GM18873 (cell line): ENCODE measurements around the gene PIEZO2.

Experiments used
- ATAC-seq: cut with Tn5 transposase; IDR thresholded peaks from one replicate; pipeline ENCODE4 v1.9.1; 2021; ENCODE audit warnings: mild to moderate bottlenecking, moderate library complexity, moderate number of reproducible peaks; ENCODE audit not compliant: unreplicated experiment, low FRiP score

PIEZO2 gene

DNA sequence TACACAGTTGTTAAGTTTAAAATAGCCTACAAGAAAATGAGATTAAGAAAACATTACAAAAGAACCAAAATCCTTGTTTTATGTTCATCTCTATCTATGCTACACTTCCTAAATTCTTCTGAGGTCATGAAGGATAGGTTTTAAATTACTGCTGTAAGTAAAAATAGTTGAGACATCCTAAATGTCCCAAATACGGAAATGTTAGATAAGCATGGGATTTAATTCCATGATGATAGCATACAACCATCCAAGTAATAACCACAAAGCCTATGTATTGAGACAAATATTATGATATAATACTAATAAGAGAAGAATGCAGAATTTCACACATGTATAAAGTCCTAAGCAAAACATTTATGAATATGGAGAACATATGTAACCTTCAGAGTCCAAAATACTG lies 34.1 kb downstream of the PIEZO2 start:
- ATAC-seq = no peak

DNA sequence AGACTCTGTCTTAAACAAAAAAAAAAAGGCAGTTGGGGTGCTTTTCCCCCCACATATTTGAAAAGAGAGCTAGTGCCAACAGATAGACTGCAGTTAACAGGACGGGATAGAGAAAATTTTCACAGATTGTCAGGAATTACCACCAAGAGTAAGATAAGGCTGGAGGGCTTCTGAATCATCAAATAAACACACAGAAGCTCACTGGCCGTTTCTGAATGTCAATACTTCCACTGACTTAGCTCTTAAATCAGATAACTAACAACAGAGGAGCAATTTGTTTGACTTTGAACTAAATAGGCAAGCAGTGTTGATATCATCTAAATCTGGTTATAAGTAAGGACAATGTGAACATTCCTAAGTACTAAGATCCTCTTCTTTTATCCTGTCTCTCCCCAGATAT lies 34.7 kb downstream of the PIEZO2 start:
- no peak for ATAC-seq

DNA sequence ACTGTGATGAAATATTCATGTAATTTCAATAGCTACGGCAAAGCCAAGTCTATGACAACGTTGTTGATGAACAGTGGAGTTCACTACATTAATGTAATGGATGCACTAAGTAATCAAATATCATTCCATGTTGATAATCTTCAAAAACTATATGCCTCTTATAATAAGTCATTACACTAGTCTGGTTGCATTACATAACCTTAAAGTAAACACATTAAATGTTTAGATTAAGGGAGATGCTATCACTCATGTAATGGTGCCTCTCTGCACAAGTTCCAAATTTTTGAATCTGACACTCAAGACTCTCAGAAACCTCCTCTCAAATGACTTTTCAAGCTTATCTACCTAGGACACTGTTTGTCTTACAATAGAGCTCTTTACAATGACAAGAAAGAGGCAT lies 35.4 kb downstream of the PIEZO2 start:
- no peak for ATAC-seq

DNA sequence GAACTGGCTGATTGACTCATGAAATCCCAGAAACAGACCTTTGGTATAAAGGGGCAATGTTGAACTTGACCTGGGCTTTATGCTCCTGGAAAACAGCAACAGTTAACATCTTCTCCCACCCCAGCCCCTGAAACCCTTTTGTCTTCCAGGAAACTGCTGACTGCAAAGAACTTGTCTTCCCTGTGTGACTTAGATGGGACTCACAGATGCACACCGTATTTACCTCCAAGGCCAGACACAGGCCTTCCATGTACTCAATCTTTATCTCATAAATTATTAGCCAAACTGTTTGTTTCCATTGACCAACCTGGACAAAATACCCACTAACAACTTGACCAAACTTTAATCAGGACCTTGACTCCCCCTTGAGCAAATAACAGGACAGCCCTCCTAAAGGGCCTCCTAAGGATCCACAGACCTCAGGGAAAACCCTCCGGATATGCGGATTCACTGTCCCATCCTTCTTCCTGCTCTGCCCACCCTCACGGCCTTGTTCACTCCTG lies 36.3 kb downstream of the PIEZO2 start:
- ATAC-seq = no peak

DNA sequence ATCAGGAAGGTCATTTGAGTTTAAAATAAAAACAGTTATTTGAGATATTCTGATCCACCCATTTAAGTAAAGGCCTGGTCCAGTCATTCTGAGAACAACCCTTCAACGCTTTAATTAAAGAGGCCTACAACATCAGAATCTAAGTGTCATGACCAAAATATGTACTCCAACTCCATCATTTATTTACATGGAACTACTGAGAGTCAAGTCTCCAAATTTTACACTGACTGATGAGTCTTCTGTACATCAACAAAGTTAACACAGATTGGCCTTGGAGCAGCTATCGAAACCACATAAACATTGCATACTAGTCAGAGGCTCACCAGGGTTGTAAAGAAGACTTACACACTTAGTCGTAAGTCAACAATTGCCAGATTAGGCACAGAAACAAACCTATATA lies 37.1 kb downstream of the PIEZO2 start:
- ATAC-seq = no peak

DNA sequence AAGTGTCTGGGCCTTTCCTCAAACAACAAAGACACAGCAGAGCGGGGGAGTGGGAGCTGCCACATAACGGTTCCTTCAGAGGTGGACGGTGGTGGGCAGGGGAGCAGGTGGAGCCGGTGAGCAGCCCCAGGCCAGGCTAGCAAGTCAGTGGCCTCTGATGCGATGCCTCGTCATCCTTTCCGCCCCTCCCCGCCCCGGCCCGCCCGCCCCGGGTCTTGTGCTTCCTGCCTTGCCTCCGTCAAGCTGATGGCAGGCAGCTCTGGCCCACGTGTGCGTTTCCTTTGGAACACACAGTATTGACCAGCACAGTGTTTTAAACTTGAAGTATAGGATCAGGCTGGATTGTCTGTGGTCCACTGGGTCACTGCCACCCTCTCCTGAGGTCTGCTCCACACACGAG lies 38.9 kb downstream of the PIEZO2 start:
- ATAC-seq = no peak

DNA sequence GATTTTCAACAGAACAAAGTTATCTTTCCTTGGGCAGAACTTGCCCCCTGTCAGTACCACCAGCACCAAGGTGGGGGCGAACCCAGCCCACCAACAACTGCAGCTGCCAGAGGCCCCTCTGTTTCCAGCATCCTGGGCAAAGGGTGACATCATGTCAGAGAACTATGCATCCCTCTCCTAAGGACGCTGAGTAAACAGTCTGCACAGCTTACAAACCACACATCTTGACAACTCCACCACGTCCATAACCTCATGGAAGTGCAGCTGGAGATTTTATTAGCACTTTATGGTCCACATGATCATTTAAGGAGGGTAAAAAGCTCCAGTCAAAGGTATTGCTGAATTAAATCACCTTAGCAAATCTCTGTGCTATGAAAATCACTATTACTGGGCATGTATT lies 40.4 kb downstream of the PIEZO2 start:
- ATAC-seq = no peak

DNA sequence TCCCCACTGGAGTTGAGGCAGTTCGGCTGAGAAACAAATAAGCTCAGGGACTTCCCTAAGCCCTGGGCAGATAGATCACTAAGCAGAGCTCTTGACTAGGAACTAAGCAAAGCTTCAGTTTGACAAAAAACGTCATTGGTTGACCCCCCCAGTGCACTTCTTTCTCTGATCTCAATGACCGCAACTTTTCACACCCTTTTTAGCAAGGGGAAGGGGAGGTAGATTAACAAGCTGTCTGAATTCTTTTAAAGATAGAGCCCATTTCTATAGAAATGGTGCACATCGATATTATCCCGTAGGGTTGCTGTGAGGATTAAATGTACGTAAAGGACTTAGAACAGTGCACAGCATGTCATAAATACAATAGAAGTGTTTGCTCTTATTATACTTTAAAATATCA lies 42.5 kb downstream of the PIEZO2 start:
- no peak for ATAC-seq

DNA sequence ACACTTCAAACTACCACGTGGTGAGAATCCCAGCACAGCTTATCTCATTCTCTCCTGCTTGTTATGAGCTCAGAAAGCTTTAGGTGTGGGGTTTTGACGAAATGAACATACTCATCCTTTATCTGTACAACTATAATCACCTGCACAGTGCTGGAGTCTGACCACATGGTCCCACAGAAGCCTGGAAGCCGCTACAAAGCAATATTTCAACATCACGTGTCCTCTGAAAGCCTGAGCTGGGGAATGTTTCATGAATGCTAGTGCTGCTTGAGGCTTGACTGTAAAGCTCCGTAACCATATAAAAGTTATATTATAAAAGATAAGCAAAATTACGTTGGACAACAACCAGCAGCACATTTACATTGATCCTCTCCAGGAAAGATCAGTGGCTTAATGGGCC lies 43.9 kb downstream of the PIEZO2 start:
- no peak for ATAC-seq

DNA sequence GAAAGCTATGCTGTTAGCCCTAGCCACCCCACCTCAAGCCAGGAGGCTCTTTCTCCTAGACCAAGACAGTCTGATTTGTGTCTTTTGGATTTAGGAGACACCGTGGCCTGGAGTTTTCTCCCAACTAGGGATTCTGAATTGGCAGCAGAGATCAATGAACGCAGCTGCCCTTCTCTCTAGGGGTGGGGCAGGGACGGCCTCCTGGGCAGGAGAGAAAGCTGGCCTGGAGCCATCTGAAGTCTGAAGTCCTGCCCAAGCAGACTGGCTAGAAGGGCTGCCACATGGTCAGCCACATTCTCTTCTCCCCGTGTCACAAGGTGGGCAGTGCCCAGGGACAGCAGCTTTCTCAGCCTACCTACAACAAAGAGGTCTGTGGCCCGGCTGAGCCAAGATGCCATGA lies 45.1 kb downstream of the PIEZO2 start:
- ATAC-seq = no peak

DNA sequence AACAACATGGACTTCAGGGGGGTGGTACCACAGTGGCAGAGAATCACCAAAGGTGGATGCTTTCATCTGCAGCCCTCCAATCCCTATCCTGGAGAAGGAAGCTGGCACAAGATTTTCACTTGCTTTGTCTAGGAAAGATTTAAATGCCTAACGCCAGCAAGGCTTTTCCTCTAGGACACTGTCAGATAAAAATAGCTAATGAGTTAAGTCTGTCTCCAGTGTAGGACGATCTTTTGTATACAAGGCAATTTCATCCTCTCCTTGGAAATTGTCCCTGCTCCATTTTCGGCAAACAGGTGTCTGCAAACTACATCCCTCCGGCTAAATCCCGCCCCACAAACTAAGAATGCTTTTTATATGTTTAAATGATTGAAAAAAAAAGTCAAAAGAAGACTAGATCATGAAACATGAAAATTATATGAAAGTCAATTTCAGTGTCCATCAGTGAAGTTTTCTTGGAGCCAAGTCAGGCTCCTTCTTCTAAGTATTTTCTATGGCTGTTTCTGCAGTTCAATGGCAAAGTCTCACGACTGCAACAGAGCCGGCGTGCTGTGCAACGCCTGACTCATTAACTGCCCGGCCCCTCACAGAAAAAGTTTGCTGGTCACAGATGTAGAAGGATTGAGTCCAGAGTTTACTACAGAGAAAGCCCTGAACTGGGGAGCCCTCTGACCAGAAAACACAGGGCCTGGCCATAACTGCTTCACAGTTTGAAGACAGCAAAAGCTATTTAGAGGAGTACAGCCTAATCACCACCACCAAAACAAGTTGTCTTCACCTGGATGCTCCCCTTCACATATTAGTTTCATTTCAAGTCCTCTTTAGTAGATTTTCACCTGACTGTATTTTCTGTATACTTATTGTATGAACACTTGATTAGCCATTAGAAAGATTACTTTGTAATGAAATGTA lies 52.3 kb downstream of the PIEZO2 start:
- ATAC-seq = no peak

DNA sequence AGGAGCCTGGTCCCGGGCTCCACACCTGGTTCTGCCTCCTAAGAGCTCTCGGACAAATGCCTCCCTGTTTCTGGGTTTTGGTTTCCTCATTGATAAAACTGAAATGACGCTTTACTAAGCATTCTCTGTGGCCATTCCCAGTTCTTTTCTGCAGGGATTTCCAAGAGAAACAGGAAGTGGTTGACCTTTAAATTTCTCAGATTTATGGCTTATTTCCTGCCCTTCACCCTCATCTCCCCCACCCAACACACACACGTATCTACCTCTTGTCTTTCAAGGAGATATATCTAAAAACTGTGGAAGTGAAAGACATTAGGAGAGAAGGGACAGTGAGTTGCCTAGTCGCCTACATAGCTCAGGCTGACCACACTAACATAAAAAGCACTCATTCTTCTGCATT lies 53.0 kb downstream of the PIEZO2 start:
- no peak for ATAC-seq

DNA sequence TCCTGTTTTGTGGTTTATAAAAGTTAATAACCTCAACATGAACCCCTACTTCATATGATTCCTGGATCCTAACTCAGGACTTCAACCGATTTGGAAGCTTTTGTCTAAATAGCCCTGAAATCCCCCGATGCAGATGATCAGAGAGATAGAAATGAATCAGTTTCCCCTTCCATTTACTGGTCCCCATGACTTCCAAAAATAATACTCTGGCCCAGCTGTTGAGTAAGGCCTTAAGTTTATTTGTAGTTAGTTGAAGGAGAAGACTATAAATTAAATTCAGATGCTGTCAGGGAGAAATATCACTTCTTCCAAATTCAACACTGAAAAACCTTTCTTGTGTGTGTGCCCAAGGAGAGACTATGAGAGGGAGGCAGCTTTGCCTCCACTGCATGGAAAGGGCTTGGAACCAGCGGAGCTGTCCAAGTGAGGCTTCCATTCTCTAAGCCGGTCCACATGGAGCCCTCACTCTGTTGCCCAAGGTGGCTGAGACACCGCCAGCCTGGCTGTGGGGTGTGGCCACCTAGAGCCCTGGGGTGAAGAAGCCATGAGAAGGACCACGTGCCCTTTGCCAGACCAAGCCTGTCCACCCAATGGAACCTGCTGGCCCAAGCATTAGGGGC lies 53.6 kb downstream of the PIEZO2 start:
- ATAC-seq = no peak

DNA sequence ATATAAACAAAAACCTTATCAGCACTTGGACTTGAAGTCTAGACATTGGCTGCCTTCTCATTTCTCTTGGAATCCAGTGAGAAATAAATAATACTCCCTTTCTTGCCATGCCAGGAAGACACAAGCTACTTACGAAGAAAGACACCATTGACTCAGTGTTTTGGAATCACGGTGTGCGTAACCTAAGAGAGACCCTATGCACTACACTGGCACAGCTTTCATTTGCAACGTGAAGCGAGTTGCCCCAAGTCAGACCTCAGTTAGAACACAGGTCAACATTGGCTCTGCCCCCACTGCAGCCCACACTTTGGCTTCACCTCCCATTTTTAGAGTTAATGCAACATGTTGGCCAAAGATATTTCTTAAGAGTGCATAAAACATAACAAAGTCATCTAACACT lies 54.2 kb downstream of the PIEZO2 start:
- ATAC-seq = no peak

DNA sequence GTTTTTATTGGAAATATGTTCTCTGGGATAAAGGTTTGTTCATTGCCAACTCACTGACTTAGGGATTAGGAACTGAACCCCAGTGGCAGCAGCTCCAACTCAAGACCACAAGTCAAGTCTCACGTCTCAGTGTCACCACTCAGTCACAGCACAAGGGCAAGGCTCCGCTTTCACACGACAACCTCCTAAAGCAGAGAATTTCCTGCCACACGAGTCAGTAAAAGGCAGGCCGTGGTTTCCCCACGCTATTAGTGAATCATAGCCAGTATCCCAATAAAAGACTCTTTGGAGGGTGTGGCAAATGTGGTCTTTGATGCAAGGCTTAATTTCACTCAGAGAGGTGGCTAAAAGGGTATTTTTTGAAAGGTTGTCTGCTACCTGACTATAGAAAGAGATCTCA lies 57.6 kb downstream of the PIEZO2 start:
- ATAC-seq = no peak

DNA sequence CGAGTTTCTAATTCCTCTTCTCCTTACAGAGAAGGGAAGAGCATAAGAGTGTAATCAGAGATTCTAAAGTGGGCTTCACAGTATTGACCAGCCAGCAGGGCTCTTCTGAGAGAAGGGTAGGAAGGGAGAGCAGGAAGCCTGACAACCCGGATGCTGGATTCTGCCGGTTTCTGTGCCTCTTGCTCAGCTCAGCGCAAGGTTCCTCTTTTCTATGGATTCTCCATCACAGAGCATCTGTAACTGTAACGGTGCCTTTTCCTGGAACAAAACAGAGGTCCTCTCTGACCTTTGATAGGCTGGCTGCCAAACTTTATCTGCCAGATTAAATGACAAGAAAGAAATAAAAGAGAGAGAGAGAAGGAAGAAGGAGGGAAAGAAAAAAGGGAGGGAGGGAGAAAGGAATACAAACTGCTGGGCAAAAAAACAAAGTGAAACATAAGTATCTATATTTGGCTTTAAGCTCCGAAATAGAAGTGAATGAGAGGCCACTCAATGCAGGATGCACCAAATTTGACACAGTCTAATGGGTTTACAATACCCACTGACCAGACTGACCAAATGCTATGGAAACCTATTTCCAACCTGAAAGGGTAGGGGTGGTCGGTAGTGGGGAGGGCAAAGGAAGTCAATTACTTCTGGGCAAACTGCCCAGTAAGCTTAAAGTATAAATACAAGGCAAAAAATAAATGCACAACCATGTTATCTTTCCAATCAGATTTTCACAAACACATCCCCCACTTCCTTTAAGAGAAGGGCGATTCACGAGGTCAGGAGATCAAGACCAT lies 59.2 kb downstream of the PIEZO2 start:
- ATAC-seq = no peak

DNA sequence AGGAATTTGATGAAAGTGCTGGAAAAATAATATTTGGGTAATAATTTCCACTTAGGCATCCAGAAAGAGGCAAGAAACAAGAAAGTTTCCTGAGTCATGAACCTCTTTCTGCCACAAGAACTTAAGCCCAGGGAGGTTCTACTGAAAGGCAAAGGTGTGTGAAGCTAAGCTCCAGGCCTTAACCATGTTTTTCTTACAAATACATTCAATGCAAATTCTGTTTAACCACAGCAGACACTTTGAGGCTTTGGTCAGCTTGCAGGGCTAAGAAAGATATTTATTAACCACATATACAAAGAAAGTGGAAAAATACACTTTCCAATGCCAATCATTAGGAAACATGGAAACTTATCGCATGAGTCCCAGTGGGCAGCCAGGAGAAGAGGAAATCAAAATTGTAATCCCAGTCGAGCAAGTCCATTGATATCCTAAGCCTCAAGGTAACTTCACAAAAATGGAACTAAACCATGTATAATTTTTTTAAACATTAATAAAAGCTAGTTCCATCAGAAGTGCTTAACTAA lies 68.3 kb downstream of the PIEZO2 start:
- no peak for ATAC-seq

DNA sequence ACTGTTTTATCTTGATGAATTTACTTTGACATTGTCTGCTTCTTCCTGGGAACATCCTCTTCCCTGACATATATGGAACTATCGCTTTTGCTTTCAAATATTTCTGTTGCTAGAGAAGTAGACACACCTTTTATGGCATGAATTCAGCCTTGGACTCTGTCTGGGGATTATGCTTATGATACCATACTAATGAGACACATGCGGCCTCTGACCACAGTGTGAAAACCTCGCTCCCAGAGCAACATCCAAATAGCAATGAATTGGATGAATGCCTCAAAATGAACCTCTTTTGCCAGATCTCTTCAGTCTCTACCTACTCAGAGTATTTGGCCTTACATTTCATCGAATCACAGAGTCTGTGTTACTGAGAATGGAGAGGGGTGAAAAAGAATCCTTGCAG lies 70.9 kb downstream of the PIEZO2 start:
- no peak for ATAC-seq

DNA sequence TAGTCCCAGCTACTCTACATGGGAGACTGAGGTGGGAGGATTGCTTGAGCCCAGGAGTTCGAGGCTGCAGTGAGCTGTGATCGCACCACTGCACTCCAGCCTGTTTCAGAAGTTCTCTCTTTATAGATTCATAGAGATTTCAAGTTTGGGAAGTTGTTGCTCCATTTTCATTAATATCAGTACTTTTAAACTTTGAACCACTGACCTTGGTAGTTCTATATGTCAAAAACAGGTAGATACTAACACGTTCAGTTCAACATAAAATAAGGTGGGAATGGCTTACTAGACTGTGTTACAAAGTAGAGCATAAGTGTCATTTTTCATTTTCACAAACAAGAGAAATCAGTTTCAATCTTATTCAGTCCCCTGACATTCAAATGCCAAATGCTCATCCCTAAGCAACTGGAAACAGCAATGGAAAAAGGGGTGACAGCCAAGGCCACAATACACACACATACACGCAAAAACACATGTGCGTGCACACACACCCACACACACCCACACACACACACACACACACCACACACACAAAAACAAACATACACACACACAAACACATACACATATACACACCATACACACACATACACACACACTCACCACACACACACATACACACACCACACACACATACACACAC lies 71.7 kb downstream of the PIEZO2 start:
- no peak for ATAC-seq

DNA sequence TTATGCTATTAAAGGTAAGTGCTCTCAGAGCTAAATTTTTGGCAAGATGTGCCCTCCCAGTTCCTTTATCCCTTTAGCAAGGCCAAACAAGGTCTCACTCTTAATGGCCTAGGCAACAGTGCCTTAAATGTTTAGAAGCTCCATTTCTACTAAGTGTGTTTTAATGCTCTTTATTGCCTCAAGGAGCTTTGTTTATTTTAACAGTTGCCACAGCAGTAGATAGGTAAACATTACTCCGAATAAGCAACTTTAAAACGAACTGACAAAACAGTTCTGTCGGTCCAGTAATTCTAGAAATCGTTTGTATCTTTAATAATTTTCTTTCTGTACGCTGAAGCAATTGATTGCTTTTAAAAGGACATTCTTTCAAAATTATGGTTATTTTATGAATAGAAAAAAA lies 74.5 kb downstream of the PIEZO2 start:
- ATAC-seq = no peak
